ENCODE data around the gene ANP32E.

GRCh38 chr1:150187560-150187931, 48.4 kb downstream of the ANP32E start:
- TF ChIP-seq KLF16 (tag by site-specific recombination; IDR thresholded peaks at IDR 0.05) (no peak), ZNF223 (tag by site-specific recombination; IDR thresholded peaks at IDR 0.05) (no peak), ZNF704 (tag by site-specific recombination; IDR thresholded peaks at IDR 0.05) (no peak), ZBTB11 (tag by site-specific recombination; conservative IDR thresholded peaks at IDR 0.05; ENCODE audit: low read depth) (no peak), ZNF488 (tag by site-specific recombination; IDR thresholded peaks at IDR 0.05) (no peak), REPIN1 (tag by site-specific recombination; IDR thresholded peaks at IDR 0.05; ENCODE audit: low read depth) (no peak), CTCF (tag by site-specific recombination; IDR thresholded peaks at IDR 0.05) (no peak), ZBTB26 (tag by site-specific recombination; optimal IDR thresholded peaks at IDR 0.05) (no peak)

Measured in HEK293 (cell line).